COLO829 (cell line): ENCODE measurements around the gene HOXB5.

Source experiments
- DNase-seq: peaks from one replicate; pipeline ENCODE4 v3.0.0; 2012; ENCODE audit warnings: low spot score

The HOXB5 gene

DNA sequence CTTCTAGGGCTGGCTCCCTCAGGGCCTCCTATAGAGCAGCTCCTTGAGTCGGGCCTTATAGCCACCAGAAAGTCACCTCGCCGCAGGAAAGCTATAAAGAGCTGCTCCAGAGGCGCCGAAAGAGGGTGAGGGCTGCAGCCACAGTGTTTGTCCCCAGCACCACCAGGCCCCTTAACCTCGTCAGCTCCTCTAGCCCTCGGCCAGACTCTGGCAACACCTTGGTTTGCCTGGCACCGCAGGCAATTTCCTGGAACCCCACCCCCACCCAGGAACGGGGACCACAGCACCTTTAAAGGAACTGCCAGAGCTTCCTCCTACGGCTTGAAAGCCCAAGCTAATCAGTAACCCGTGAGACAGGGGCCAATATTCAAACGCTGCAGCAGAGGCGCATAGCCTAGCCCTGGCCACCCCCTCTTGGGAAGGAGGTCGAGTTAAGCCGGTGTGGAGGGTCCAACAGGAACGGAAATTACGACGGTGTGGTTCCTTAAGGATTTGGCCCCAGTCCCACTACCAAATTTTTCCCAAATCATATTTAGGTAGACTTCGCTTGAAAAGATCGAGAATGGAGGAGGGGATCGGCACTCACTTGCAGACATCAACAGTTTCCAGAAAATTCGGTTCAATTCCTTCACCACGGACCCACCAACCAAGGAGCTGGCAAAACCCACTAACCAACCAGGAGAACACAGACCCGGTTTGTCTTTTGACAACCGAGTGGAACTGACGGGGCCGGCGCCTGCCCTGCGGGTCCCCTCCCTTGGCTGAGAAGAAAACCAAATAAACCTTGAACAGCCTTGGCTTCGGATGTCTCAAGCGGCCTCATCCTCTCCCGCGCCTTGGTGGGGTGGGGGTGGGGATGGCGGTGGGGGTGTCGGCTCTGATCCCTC, 8.2 kb upstream of the HOXB5 start:
- DNase-seq = no peak

DNA sequence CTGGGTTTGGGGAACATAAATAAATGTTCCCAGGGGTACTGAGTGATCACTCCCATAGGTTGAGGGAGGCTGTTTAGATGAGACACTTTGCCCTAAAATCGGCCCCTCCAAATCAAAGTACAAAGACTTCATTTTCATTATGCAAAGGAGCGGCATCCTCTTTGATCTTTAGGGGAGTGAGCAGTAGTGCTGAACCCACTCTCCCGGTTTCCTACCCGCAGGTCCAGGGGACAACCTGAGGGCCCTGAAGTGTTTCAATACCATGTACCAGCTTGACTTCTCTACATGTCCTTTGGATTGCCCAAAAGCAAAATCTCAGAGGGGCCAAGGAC, 7.6 kb upstream of the HOXB5 start:
- DNase-seq = no peak

DNA sequence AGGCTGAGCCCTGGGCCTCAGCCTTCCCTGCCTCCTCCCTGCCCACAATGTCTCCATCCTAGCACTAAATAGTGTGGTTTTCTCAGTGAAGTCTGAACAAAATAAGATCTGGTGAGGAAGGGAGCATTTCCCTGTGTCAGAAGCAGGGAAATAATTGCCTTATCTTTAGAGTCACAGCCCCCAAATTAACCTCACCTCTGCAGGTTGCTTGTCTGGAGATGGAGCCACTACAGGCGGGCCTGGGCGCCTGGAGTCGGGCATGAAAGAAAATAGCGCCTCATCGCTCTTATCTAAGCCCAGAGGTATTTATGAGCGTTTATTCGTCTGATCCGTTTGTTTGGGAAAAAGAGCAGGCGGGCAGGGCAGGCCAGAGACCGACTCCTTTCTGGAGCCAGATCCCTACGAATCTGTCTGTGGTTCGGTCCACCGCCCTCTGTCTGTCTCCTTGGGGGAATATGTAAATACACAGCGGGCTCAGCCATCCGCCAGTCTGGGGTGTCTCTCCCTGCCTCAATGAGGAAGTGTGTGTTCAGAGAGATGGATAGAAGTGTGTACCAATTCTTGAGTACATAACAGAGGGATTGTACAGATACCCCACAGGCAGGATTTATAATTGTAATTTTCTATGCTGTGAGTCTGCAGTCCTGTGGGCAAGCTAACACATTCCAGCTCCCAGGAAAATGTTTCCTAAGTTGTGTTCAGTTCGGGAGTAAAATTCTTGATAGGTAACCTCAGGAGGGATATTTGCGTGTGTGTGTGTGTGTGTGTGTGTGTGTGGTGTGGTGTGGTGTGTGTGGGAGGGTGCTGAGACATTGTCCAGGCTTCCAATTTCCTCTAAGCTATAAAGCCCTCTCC, 6.9 kb upstream of the HOXB5 start:
- DNase-seq = no peak

DNA sequence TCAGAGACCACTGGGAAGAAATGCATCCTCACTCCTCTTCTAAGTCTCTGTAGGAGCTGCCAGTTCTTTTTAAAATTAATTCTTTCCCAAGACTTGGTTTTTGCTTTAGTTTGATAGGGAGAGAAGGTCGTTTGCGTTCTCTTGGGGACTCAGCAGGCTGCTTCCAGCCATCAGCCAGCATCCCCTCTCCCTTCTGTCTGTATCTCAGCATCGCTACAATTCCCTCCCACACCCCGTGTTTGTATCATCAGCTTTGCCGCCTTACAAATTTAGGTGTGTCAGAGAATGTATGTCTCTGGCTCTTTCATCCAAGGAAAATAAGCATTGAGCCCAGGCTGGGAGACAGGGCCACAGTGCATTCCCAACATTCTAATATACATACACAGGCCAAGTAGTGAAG, 5.8 kb upstream of the HOXB5 start:
- no peak for DNase-seq

DNA sequence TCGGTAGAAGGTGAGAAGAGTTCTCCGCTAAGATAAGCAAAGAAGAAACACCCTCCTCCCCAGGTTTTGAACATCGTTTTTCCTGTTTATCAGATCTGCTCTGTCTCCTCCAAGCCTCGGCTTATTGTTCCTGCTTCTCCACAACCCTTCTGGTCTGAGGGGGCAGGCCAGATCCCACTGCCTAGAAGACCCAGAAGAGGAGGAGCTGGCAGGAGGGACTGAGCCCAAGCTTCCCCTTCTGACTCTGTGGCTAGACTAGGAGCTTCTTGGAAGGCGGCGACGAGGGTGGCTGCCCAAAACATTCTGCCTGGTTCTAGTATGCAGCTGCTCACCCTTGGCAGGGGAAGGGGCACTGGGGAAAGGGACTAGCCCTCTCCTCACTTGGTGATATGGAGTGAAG, 5.2 kb upstream of the HOXB5 start:
- no peak for DNase-seq

DNA sequence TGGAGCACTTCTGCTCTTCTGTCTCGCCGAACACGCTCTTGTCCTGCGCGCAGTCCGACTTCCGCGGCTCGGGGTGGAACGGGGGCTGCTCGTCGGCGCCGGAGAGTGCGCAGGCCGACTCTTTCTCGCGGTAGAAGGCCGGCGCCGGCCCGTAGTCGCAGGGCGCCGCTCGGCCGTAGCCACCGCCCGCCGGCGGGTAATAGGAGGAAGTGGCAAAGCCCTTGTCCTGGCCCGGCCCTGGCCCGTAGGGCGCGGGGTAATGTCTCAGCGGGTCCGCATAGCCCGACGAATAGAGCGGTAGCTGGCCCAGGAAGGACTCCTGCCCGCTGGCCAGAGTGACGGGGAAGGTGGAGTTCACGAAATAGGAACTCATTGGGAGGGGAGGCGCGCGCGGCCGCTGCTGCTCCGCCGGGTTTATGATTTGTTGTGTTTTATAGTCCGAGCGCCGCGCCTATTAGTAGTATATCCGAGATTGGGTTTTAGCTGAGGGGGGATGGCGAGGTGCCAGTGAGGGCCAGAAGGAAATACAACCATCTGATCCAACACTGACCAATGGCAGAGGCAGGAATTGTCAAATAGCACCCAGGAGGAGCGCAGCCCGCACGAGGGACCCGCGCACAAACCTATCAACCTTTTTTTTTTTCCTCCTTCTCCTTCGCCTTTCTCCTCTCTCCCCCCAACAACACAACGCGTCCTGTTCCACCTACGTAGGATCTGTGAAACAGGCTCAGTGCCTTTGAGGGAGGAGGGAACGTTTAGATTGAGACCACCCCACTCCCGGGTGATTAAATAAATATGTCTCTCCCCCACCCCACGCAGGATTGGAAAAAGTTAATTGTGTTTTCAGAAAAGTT, 4.4 kb upstream of the HOXB5 start:
- DNase-seq = no peak

DNA sequence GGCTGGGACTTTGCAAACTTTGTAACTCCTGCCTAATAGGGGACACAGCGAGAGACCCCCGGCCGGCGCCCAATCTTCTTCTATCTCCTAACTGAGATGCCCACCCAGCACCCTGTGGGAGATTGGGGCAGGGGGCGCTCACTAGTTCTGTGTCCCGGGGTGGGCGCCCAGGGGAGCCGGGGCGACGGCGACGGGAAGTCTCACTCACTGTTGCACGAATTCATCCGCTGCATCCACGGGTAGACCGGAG, 3.9 kb upstream of the HOXB5 start:
- no peak for DNase-seq

DNA sequence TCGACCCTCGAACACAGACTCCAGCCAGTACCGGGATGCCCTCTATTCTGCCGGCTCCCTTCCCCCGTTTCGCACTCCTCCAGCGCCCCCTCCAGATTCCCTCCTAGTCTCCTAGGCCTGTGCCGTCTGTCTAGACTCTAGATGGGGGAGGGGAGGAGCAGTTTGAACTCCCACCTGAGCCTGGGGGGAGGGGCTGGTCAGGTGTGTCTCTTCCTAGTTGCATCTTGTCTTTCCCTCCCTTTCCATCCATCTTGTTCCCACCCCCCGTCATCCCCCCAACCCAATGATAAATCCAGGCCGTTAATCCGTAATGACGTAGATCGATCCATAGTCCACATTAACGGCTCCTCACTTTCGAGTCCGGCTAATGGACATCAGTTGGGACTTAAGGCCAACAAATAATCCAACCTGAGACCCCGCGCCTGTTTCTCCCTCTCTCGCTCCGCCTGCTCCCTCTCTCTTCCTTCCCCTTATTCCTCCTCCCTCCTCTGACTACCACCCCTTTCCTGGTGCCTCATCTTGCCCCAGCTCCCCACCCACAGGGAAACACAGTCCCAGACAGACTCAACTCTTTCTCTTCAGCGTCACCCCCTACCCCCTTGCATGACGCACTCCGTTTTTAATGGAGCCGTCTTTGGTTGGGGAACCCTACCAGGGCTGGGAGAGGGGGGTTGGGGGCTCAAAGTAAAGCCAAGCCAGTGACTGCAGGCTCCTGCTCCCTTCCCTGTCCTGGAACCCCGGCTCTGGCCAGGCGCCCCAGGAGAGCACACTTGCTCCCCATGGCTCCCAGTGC, 3.4 kb upstream of the HOXB5 start:
- no peak for DNase-seq

DNA sequence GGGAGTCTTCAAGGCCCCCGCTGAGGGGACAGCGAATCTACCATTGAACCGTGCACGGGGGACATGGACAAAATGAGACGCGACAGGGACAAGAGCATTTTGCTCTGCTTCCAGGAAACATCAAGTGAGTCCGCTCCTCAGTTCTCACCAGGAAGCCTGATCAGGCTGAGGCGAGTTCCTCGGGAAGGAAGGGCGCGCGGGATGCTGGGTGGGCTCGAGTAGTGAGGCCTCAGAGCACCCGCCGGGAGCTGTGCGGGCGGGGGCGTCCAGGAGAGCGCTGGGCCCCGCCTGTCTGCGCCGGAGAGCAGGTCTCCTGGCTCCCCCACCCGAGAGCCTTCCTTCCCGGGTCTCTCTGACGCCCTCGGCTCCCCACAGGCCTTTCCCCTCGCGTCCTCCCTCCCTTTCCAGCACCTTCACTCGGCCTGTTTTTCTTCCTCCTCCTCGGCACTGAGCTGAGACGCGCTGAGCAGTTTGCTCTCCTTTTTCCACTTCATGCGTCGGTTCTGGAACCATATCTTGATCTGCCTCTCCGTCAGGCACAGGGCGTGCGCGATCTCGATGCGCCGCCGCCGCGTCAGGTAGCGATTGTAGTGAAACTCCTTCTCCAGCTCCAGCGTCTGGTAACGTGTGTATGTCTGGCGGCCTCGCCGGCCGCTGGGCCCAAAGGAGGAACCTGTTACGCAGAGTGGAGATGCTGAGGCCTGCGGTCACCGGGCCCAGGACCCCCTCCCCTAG, 2.6 kb upstream of the HOXB5 start:
- DNase-seq = no peak

DNA sequence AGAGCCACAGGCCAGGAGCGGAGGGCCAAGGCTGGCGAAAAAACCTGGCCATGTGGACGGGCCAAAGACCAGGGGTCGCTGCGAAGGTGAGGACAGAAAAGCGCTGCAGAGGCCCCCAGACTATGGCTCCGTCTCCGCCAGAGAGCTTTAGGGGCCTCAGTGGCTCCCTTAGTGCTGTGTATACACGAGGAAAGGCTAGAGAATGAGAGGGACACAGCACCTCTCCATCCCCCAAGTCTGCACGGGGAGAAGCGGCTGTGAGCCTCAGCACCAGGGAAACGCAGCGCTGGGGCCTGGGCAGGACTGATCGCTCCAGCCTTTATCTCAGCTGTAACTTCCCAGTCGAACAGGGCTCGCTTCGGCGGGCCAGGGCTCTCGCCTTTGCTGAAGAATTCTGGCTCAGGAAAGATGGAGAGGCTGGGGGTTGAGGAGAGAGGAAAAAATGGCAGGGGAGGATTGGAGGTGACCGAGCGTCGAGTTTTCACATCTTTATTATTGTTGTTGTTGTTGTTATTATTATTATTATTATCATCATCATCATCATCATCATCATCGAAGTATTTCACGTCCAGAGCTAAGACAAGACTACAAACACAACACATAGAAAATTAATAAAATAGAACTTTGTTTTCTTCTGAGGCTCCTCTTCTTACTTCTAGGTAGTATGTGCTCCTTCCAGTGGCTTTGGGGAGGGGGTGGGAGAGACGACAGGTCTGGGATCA, 1.9 kb upstream of the HOXB5 start:
- DNase-seq = no peak

DNA sequence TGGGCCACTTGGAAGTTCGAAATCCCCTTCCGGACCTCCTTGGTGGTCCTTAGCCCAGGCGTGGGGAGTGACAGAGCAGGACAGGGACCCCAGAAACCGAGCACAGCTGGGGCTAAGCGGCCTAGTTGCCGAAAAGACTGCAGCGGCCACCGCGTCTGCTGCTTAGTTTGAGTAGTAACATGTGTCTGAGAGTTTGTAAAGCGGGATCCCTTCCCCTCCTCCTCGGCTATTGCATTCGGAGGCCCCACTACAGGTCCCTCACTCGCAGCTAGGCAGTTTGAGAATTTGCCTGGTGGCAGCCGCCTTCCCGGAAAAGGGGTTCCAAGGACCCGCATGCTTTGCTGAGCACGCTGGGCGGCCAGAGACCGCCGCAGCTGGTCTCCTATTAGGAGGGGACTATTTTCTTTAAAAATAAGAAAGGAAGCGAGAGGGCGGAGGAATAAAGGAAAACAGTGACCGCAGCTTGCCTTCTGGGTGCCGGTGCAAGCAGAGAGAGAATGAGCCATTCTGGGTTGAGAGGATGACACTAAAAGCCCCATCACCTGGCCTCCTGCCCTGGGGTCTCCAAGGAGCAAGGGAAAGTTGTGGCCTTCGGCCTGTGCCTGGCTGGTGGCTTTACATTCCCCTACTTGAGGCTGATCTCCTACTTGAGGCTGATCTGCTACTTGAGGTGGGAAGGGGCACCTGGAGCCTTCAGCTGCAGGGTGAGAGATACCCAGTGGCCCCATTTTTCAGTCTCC, 1.1 kb upstream of the HOXB5 start:
- DNase-seq = no peak

DNA sequence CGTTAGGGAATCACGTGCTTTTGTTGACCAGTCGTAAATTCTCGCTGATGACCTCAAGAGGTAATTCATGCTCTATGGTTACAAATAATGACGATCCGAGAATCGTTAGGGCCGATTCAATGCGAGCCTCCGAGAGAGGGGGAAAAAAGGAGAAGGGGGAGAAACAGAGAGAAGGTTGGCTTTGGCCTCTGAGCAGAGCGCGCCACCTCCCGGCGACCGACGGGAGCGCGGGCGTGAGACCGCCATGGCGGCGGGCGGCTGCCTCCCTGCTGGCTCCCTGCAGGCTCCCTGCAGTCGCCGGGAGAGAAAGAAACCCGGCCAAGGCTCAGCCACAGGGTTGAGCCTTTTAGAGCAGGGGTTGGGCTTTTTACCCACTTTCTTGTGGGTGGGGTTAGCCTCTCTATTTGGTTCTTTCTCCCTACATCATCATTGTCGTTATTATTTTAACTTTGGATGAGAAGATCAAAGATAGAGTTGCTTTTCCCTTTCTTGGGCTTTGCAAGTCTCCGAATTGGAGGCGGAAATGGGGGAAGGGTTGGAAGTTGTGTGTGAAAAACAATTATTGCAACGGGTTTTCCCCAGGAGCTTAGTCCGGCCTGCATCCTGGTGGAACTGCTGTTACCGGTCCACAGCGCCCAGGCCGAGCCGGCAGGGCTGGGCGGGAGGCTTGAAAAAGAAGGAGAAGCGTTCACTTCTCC, 410 bp upstream of the HOXB5 start:
- peak; percentile 76 for DNase-seq

DNA sequence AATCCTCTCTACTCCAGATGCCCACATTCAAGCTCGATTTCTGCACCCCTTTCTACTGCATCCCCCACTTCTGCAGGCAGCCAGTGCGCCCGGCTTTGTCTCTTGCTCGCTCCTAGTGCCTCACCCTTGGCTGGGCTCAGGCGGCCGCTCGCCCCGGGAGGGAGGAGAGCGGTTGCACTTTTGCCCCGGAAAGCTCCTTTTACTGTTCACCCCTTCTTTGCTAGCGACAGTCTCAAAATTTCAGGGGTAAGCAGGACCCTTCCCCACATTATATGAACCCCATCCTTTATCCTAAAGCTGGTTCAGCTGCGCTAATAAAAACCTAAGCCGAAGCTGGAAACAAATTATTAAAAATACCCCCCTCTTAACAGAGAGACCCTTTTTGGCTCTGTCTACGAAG, 1.0 kb downstream of the HOXB5 start:
- DNase-seq = no peak

DNA sequence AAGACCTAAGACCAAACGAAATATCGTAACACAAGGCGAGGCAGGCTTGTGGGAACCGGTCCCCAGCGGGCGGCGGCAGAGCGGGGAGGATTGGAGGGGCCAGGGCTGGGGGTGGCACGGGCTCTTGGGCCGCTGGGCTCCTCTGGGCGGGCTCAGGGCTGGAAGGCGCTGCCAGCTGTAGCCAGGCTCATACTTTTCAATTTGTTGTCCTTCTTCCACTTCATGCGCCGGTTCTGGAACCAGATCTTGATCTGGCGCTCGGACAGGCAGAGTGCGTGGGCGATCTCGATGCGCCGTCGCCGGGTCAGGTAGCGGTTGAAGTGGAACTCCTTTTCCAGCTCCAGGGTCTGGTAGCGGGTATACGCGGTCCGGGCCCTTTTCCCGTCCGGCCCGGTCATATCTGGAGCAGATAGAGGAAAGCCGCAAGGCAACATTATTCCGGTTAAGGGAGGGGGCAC, 1.5 kb downstream of the HOXB5 start:
- DNase-seq = no peak

DNA sequence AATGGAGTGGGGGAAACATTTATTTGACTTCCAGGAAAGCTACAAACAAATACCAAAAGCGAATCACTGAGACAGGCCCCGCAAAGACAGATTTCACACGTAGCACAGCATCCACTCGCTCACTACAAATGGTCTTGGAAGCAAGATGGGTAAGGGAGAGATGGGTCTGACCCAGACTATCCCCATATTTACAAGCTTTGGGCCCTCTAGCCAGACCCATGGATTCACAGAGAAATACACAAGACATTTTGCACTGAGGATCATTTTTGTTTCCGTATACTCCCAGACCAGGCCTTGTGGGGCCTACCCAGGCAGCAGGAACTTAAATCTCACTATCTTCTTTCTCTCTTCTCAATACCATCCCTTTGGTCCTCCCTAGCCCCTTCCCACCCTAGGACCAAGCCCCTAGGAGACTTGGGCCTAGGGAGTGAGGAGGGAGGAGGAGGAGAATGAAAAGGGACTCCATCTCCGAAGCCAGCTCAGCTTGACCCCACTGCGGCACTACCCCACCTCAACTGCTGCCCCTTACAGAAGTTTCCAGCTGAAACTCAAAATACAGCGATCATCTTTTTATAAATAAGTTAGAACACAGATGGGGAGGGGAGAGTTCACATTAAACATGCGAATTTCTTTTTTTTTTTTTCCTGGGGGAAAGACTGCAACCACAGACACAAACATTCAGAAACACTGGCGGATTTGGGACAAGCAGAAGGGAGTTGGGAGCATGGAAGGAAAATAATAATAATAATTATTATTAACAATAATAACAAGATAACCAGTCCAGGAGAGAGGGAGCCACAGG, 2.1 kb downstream of the HOXB5 start:
- no peak for DNase-seq

DNA sequence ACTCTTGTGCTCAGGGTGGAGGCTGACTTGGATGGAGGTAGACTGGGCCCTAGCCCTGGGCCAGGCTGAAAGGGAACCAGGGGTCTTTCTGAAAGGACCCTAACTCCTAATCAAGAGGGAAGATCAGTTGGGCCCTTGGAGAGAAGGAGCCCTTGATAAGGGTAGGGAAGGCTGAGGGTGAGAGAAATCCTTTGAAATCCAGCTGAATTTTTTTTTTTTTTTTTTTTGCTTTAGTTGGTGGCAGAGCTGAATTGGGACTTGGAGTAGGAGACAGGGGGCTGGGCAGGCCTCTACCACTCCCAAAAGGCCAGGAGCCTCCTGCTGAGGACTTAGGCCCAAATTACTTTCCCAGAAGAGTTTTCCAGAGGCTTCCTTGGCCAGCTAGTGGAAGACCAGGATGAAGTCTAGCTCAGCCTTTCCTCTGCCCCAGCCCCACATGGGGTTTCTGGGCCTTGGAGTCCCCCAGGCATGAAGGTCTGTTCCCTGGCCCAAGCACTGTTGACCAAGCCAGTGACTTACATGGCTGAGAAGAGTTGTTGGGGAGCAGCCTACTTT, 2.9 kb downstream of the HOXB5 start:
- no peak for DNase-seq

DNA sequence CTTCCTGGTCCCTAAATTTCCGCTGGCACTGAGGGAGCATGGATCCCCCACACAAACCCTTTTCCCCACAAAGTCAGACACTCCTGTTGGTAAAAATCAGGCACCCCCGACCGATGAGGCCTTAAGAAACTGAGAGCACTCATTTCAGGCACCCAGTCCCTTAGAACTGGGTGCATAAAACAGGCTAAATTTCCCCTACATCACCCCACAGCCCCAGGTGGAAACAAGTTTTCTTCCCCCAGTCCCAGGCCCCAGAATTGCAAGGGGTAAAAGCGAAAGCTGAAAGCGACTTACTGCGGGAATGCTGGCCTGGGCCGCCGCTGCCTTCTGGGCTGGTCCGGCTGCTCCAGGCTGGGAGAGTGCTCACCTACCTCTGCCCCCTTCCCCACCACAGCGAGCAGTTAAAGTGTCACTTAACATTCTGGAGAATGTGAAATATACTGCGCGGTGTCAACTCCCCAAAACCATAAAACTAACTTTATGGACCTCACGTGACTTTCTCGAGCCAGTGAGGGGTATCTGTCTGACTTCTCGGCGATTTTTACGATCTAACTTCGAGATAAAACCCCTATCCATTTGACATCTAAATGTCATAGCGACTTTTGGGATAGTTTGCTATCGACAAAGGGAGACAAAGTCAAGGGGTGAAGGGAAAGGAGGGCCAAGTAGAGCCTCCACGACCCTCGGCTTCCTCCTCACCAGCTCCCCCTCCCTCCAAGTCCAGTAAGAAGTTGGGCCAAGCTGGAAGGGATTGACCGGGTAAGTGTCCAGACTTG, 3.6 kb downstream of the HOXB5 start, which contains the start of gene HOXB3:
Gene HOXB3 (minus strand): TSS at position 411 of the 776 bp plus-strand sequence. CDS start 37,767 bp downstream, outside the sequence.
- no peak for DNase-seq
